NCI-H510A (cell line): ENCODE measurements around the gene MTFMT.
"Not testable (repeated sequence)": the region's sequence is repeated elsewhere in the genome, so short reads cannot be mapped to it uniquely, and the experiment has no call there.

Experiments
- DNase-seq: peaks from one replicate; lab custom pipeline; 2025; lab: John Stamatoyannopoulos, UW

The MTFMT gene

GRCh38 chr15:65028921-65029735 lies at the start of gene MTFMT:
TSS of gene MTFMT (minus strand) at chr15:65029639. CDS start at chr15:65029613, 26 bp downstream.
- DNase-seq = peak; percentile 20

DNA sequence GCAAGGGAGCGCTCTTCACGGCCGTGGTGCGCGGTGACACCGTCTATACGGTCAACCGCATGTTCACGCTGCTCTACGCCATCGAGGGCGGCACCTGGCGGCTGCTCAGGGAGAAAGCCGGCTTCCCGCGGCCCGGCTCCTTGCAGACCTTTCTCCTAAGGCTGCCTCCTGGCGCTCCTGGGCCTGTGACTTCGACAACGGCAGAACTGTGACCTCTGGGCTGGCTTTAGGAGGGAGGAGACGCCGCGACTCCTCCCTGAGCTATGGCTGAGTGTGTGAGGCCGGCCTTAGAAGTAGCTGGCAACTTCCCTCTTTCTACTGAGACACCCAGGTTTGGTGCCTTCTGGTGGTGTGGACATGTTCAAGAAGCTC lies 48.5 kb upstream of the MTFMT start:
- DNase-seq = no peak

DNA sequence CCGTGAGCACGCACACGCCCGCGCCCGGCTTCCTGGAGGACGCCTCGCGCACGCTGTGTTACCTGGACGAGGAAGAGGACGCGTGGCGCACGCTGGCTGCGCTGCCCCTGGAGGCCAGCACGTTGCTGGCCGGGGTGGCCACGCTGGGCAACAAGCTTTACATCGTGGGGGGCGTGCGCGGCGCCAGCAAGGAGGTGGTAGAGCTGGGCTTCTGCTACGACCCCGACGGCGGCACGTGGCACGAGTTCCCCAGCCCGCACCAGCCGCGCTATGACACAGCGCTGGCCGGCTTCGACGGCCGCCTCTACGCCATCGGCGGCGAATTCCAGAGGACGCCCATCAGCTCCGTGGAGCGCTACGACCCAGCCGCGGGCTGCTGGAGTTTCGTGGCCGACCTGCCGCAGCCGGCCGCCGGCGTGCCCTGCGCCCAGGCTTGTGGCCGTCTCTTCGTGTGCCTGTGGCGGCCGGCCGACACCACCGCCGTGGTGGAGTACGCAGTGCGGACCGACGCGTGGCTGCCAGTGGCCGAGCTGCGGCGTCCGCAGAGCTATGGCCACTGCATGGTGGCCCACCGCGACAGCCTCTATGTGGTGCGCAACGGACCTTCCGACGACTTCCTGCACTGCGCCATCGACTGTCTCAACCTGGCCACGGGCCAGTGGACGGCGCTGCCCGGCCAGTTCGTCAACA lies 48.0 kb upstream of the MTFMT start:
- no peak for DNase-seq

DNA sequence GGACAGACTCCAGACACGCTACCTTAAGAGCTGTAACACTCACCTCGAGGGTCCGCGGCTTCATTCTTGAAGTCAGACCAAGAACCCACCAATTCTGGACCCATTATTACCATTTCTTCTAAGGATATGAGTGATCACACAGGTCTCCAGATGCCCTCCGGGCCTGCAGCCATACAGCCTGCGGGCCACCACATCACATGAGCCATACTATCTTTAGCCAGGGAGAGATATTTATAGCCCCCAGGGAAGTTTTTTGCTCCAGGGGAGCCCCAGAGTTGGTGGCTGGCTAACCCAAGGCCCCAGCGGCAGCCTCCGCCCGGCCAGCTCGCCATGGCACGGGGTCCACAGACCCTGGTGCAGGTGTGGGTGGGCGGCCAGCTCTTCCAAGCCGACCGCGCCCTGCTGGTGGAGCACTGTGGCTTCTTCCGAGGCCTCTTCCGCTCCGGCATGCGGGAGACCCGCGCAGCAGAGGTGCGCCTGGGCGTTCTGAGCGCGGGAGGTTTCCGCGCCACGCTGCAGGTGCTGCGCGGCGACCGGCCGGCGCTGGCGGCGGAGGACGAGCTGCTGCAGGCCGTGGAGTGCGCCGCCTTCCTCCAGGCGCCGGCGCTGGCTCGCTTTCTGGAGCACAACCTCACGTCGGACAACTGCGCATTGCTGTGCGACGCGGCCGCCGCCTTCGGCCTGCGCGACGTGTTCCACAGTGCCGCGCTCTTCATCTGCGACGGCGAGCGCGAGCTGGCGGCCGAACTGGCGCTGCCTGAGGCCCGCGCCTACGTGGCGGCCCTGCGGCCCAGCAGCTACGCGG lies 47.2 kb upstream of the MTFMT start, which contains the start of gene KBTBD13:
KBTBD13 (plus strand) TSS at position 261 of the 805 bp plus-strand sequence; CDS start at position 331, 70 bp downstream.
- no peak for DNase-seq

GRCh38 chr15:65075607-65076395 lies 46.4 kb upstream of the MTFMT start:
- DNase-seq = not testable (repeated sequence)

DNA sequence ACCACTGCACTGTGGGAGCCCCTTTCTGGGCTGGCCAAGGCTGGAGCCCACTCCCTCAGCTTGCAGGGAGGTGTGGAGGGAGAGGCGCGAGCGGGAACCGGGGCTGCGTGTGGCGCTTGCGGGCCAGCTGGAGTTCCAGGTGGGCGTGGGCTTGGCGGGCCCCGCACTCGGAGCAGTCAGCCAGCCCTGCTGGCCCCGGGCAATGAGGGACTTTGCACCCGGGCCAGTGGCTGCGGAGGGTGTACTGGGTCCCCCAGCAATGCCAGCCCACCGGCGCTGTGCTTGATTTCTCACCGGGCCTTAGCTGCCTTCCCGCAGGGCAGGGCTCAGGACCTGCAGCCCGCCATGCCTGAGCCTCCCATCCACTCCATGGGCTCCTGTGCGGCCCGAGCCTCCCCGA lies 45.5 kb upstream of the MTFMT start:
- DNase-seq = not testable (repeated sequence)

DNA sequence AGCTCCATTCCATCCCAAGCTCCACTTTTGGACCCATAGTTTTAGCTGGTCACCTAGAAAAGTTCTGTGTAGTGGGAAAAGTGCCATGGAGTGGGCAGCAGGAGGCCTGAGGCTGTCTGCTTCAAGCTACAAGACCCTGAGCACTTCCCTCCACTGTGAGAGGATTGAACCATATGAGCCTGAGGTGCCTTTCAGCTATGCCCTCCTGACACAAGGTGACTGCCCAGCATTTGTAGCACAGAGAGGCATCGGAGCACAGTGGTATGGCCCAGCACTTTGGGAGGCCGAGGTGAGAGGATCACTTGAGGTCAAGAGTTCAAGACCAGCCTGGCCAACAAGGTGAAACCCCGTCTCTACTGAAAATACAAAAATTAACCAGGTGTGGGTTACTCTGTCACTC lies 43.2 kb upstream of the MTFMT start:
- no peak for DNase-seq

- no peak for DNase-seq
Observed at GRCh38 chr15:65072027-65072426, 42.6 kb upstream of the MTFMT start.

- no peak for DNase-seq
Observed at GRCh38 chr15:65071381-65071811, 42.0 kb upstream of the MTFMT start.

- DNase-seq = no peak
Observed at GRCh38 chr15:65069779-65070546, 40.5 kb upstream of the MTFMT start.

DNA sequence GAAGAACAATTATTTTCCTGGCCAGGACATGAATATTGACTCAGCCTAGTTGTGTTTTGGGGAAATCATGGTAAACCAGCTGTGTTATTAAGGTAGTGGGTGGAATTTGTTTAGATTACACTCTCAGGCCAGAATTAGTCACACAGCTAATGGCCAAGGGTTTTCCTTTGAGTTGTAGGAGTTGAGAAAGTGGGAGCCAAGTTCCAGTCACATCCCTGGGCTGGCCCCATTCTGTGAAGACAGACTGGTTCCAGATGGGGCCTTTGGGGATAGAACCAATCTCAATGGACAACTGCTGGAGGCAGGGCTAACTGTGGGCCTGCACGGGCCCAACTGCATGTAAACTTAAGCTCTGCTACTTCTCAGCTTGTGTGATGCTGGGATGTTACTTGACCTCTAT lies 39.7 kb upstream of the MTFMT start:
- no peak for DNase-seq

DNA sequence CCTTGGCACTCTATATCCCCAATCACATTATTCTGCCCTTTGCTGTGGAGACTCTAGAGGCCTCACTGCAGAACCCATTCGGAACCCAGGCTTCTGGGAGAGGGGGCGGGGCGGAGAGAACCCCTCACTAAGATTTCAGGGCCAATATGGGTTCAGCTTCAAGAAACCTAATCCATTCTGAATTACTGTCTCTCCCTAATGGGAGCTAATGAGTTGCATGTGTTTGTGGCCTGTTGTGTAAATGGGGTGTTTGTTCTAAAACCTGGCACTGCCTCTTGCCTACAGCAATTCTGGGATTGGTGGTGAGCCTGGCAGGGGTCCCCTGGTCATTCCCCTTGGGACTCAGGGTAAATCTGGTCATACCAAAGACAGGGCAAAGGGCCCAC lies 39.0 kb upstream of the MTFMT start:
- no peak for DNase-seq

- no peak for DNase-seq
Observed at GRCh38 chr15:65067645-65068402, 38.4 kb upstream of the MTFMT start, which contains the start of gene RASL12. TSS of gene RASL12 (minus strand) at chr15:65067991. CDS start at chr15:65067835, 156 bp downstream.

DNA sequence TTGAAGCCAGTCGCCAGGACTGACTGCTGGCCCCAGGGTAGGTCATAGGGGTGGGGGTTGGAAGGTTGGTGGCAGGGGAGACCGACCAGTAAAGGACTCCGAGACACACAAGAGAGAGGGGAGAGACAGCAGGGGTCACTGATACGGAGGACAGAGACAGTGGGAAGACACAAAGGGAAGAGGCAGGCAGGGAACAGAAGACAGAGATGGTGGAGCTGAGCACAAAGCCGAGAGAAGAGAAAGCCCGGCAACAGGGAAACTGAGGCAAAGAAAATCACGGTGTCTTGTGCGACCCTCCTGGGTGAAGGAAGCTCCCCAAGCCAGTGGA lies 37.8 kb upstream of the MTFMT start:
- DNase-seq = no peak

DNA sequence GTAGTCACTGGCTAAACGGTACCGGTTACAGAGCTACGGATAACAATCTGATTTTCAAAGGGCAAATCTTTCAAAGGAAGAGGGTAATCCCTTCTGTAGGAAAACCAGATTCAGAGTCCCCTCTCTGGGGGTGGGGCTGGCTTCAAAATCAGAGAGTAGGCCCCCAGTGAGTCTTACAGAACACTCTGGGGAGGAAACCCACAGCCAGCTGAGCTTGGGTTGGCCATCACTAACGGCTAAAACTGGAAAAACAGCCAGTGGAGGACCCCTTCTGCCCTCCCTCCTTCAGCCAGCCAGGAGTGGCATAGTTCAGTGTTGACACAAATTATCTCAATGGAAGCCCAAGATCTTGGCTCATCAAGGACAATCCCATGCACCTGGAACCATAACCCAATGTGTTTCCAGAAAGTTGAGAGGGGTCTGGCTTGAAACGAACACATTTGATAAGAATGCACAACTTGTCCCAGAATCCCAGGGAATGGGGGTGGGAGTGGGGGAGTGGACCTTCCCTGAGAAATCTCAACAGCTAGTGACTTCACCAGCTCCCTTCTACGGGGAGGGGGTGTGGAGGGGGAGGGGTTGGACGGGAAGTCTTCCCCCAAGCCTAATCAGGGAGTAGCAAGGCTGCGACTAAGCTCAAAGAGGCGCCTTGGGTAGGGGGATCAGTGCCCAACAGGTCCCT lies 37.3 kb upstream of the MTFMT start:
- DNase-seq = no peak

GRCh38 chr15:65066001-65066634 lies 36.7 kb upstream of the MTFMT start:
- no peak for DNase-seq

DNA sequence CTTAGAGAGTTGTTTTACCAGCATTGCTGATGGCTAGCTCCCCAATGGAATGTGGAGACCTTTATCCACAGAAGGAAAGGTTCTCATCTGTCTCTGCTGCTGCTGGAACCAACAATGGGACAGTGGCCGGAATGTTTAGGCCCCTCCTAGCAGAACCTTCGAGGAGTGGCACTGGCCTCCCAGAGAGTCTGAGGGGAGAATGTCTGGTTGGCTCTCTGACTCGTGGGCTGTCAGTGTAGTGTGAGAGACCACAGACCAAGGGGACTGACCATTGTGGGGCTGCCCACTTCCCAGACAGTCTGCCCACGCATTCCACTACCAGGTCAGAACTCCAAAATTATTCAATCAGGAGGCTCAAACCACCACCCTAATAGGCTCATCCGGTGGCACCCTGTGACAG lies 33.3 kb upstream of the MTFMT start:
- no peak for DNase-seq

DNA sequence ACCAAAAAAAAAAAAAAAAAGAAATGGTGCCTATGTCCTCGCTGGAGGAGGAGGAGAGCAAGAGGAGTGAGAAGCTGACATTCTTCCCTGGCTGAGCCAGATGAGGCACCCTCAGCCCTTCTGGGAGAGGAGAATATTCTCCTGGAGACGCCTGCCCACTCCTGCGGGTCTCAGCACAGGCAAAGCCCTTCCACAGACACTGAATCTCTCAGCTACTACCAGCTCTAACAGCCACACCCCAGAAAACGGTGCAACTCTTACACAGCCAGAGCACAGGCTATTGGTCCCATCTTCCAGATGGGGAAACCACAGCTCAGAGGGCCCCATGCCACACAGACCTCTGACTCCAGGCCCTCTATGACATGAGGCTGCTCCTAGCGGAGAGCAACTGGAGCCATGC lies 32.6 kb upstream of the MTFMT start:
- no peak for DNase-seq
